Measurements from ENCODE around the gene APOL1. TPM values are rescaled to one million over a fixed set of nuclear protein-coding genes. Genes with fewer than 3 reads are reported as not detected.

The APOL1 gene
- total RNA-seq, 1 experiment from 2014 or later, result 33.0 TPM

- H3F3A ChIP-seq (ENCODE audit: insufficient read depth, low read depth), result peaks cover 79% of the 10 kb centered on the region
- peak in 1 of 2 experiments; percentile 32 for DNase-seq
- no peak overlapping the region for H3K27ac ChIP-seq
- intact Hi-C loops (cut with micrococcal nuclease; ENCODE audit: unreplicated experiment), result no loop called here
- no peaks in the 10 kb centered on the region for H3K9me3 ChIP-seq (ENCODE audit: insufficient read depth, low read depth)
- no peaks in the 10 kb centered on the region for H3K79me2 ChIP-seq (ENCODE audit: low read depth)
- TF ChIP-seq CTCF (conservative IDR thresholded peaks at IDR 0.05), result no peak
- POLR2A ChIA-PET (ENCODE audit: unreplicated experiment), result no interaction called here
- CTCF ChIA-PET, result no interaction called here
- H4K20me1 ChIP-seq (ENCODE audit: insufficient read depth), result peaks cover 46% of the 10 kb centered on the region
- H3K9me2 ChIP-seq (ENCODE audit: insufficient read depth), result no peaks in the 10 kb centered on the region
- no peak overlapping the region for H3K4me2 ChIP-seq
- H3K4me1 ChIP-seq (replicated peaks; ENCODE audit: insufficient read depth), result no peaks in the 10 kb centered on the region
- no TSS peak for BruUV-seq (replicated peaks)
- no peak overlapping the region for H3K4me3 ChIP-seq
- no peak overlapping the region for H2AFZ ChIP-seq
- H3K27me3 ChIP-seq (ENCODE audit: insufficient read depth, low read depth), result no peaks in the 10 kb centered on the region
- 0 out of 2 replicates have a peak, but pooled peaks cover 12% of the 10 kb centered on the region for H3K36me3 ChIP-seq (ENCODE audit: low read depth)
Observed at GRCh38 chr22:36280379-36280778, 27.4 kb downstream of the APOL1 start.

GRCh38 chr22:36281781-36282327 is 28.9 kb downstream of the APOL1 start:
- intact Hi-C loops (cut with micrococcal nuclease; ENCODE audit: unreplicated experiment), result no loop called here
- H3K27ac ChIP-seq, result no peak overlapping the region
- BruUV-seq (replicated peaks), result TSS peak; percentile 68
- no peak overlapping the region for H2AFZ ChIP-seq
- no peaks in the 10 kb centered on the region for H3K9me2 ChIP-seq (ENCODE audit: insufficient read depth)
- H4K20me1 ChIP-seq (ENCODE audit: insufficient read depth), result peaks cover 58% of the 10 kb centered on the region
- peaks cover 21% of the 10 kb centered on the region for H3K36me3 ChIP-seq (ENCODE audit: low read depth)
- peak in 1 of 2 experiments; percentile 24 for DNase-seq
- no peaks in the 10 kb centered on the region for H3K4me1 ChIP-seq (replicated peaks; ENCODE audit: insufficient read depth)
- no peaks in the 10 kb centered on the region for H3K79me2 ChIP-seq (ENCODE audit: low read depth)
- H3K4me3 ChIP-seq, result no peak overlapping the region
- no peaks in the 10 kb centered on the region for H3K9me3 ChIP-seq (ENCODE audit: insufficient read depth, low read depth)
- H3F3A ChIP-seq (ENCODE audit: insufficient read depth, low read depth), result peaks cover 94% of the 10 kb centered on the region
- no peak for TF ChIP-seq CTCF (conservative IDR thresholded peaks at IDR 0.05)
- TF ChIP-seq EZH2 (IDR thresholded peaks at IDR 0.05; ENCODE audit: low read depth), result no peak
- CTCF ChIA-PET, result no interaction called here
- no peak overlapping the region for H3K4me2 ChIP-seq
- H3K27me3 ChIP-seq (ENCODE audit: insufficient read depth, low read depth), result no peaks in the 10 kb centered on the region
- POLR2A ChIA-PET (ENCODE audit: unreplicated experiment), result no interaction called here

DNA sequence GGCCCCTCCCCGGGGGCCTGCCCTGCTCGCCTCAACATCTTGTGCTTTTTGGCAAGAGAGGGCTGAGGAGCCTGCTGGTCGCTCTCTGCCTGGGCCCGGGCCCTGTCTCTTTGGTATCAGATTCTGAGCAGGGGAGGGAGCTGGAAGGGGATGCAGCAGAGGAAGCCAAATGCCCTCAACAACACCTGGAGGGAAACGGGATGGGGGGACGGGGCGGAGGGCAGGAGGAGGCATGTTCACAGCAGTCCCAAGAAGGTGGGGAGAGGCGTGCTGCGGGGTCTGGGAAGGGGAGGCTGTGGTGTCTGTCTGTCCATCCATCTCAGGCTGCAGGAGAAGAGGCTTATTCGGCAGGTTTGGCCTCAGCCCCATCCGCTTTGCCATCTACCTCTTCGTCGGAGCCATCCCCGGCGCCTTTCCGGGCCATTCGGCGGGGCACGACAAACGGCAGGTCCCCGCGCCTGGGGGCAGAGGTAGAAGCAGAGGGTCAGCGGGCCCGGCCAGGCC is 29.4 kb downstream of the APOL1 start:
- BruUV-seq (replicated peaks), result no TSS peak
- Histone ChIP-seq H3K9me2 (ENCODE audit: insufficient read depth) (no peaks in the 10 kb centered on the region), H3K9me3 (ENCODE audit: insufficient read depth, low read depth) (no peaks in the 10 kb centered on the region), H3K4me2 (no peak overlapping the region), H3K27me3 (ENCODE audit: insufficient read depth, low read depth) (no peaks in the 10 kb centered on the region), H4K20me1 (ENCODE audit: insufficient read depth) (peaks cover 64% of the 10 kb centered on the region), H3K4me1 (replicated peaks; ENCODE audit: insufficient read depth) (no peaks in the 10 kb centered on the region), H3K27ac (no peak overlapping the region), H3F3A (ENCODE audit: insufficient read depth, low read depth) (peaks cover 97% of the 10 kb centered on the region), H3K79me2 (ENCODE audit: low read depth) (no peaks in the 10 kb centered on the region), H2AFZ (no peak overlapping the region), H3K36me3 (ENCODE audit: low read depth) (peaks cover 25% of the 10 kb centered on the region), H3K4me3 (no peak overlapping the region)
- TF ChIP-seq CTCF (conservative IDR thresholded peaks at IDR 0.05) (no peak), EZH2 (IDR thresholded peaks at IDR 0.05; ENCODE audit: low read depth) (no peak)
- no peak for DNase-seq
- ChIA-PET POLR2A (ENCODE audit: unreplicated experiment) (no interaction called here), CTCF (no interaction called here)
- intact Hi-C loops (cut with micrococcal nuclease; ENCODE audit: unreplicated experiment), result no loop called here

Data from PC-9 (cell line).